HTERT RPE-1 (cell line): ENCODE measurements around the gene PCDHB4.
"Not testable (repeated sequence)": the region's sequence is repeated elsewhere in the genome, so short reads cannot be mapped to it uniquely, and the experiment has no call there.

Source experiments
- in situ Hi-C: fragments of 300-500 bp; cut with MboI; formaldehyde crosslinking; loops from 4 replicates; pipeline ENCODE4 v1.14.3; 2020; ENCODE audit warnings: low sequenced_read_pairs

The PCDHB4 gene

DNA sequence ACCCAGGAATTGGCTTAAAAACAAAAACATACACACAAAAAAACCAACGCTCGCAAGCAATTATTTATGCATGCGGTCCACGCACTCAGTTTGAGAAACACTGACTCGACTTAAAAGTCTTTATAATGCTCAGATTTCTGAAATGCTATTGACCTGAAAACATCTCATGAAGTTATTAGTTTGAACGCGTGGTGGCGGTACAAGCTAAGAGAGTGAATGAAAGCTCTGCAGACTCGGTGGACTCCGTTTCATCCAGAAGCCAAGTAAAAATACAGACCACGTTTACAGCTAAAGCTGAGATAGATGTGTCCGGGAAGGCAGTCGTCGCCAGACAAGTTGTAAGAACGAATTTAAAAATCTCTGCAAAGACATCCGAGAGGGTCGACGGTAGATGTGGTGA is 28.2 kb downstream of the PCDHB4 start, which contains the start of gene PCDHB6:
Gene PCDHB6, plus strand, starts transcription at position 246 of the 400 bp plus-strand sequence. CDS start 201 bp downstream, outside the sequence.
- in situ Hi-C loops: no loop called here

GRCh38 chr5:141150224-141150992 is 28.8 kb downstream of the PCDHB4 start:
- in situ Hi-C loops: no loop called here

- in situ Hi-C loops: no loop called here
Observed at GRCh38 chr5:141150993-141151325, 29.3 kb downstream of the PCDHB4 start.

- in situ Hi-C loops: not testable (repeated sequence)
Observed at GRCh38 chr5:141151632-141152031, 30.0 kb downstream of the PCDHB4 start.

- in situ Hi-C loops: not testable (repeated sequence)
Observed at GRCh38 chr5:141152096-141152495, 30.5 kb downstream of the PCDHB4 start.

DNA sequence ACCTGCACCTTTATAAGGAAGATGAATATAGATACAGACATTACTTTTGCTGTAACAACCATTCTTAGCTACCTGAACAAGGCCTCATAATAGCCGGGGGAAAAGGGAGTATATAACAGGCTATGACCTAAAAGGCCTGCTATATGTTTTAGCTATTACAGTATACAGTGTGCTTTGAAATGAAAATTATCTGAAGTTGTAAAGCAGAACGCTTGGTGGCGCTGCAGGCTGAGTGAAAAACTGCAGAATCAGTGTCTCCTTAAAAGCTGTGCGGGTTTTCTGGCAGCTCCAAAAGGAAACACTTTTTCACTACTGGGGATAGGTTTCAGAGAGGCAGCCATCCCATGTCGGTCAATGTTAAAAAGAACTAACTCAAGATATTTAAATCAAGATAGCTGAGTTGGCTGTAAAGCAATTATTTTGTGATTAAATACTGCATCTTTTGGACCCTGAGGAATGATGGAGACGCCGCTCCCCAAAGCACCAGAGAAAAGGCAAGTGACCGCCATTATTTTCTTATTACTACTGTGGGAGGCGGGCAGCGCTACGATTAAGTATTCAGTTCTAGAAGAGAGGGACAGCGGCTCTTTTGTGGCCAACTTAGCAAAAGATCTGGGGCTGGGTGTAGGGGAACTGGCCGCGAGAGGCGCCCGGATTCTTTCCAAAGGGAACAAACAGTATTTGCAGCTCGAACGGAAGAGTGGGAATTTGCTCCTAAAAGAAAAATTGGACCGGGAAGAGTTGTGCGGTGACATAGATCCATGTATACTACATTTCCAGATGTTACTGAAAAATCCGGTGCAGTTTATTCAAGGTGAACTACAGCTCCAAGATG is 34.1 kb downstream of the PCDHB4 start:
- in situ Hi-C loops: no loop called here

DNA sequence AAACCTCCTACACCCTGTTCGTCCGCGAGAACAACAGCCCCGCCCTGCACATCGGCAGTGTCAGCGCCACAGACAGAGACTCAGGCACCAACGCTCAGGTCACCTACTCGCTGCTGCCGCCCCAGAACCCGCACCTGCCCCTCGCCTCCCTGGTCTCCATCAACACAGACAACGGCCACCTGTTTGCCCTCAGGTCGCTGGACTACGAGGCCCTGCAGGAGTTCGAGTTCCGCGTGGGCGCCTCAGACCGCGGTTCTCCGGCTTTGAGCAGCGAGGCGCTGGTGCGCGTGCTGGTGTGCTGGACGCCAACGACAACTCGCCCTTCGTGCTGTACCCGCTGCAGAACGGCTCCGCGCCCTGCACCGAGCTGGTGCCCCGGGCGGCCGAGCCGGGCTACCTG is 35.7 kb downstream of the PCDHB4 start:
- in situ Hi-C loops: not testable (repeated sequence)

- in situ Hi-C loops: not testable (repeated sequence)
Observed at GRCh38 chr5:141157901-141158300, 36.3 kb downstream of the PCDHB4 start.

GRCh38 chr5:141172381-141173204 is 51.0 kb downstream of the PCDHB4 start, which contains the start of gene PCDHB7:
TSS of gene PCDHB7 (plus strand) at chr5:141172644. CDS start at chr5:141172836, 192 bp downstream.
- in situ Hi-C loops: no loop called here

GRCh38 chr5:141174291-141175104 is 52.9 kb downstream of the PCDHB4 start:
- in situ Hi-C loops: not testable (repeated sequence)
